Mononuclear cell (primary cell): ENCODE measurements around the gene LRRFIP1. TPM values are rescaled to one million over a fixed set of nuclear protein-coding genes. Genes with fewer than 3 reads are reported as not detected.

Experiments
- H3K27me3 ChIP-seq: 2 replicates; pipeline ENCODE4 v1.6.0; 2011; ENCODE audit warnings: low read length, control low read depth; ENCODE audit not compliant: insufficient read depth
- H3K4me1 ChIP-seq: 2 replicates; pipeline ENCODE4 v1.5.1; 2011; ENCODE audit warnings: mild to moderate bottlenecking, low read length, control low read depth; ENCODE audit not compliant: insufficient read depth
- H3K4me3 ChIP-seq: 2 replicates; pipeline ENCODE4 v1.5.1; 2011; ENCODE audit warnings: mild to moderate bottlenecking, low read length, moderate library complexity
- H3K9me3 ChIP-seq: 2 replicates; pipeline ENCODE4 v1.5.1; 2011; ENCODE audit warnings: low read depth, mild to moderate bottlenecking, control low read depth, low read length
- total RNA-seq: library from RNA; depleted of rRNA; stranded (reverse); fragments of >200 nt; gene quantifications from one replicate; pipeline ENCODE4 v1.2.3, GENCODE V29; 2012

The LRRFIP1 gene
- total RNA-seq, 1 donor: 128 TPM

DNA sequence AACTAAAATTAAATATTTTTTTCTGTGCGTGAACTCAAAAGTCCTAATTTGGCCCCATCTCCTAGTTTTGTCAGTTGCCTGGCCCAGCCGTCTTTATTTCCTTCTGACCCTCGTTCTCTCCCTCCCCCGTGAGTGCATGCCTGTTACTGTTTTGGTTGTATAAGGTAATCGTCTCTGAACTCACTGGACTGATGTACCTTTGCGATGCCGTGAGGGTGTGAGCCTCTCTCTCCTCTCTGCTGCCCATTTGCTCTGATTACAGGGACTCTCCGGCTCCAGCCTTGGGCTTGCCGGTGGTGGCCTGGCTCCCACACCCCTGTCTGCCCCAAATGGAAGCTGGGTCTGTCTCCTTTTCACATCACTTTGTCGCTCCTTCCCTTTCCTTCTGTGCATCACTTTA lies 104.7 kb downstream of the LRRFIP1 start:
- no peak overlapping the region for H3K4me3 ChIP-seq
- H3K9me3 ChIP-seq: no peaks in the 10 kb centered on the region
- no peaks in the 10 kb centered on the region for H3K27me3 ChIP-seq
- H3K4me1 ChIP-seq: peaks cover 24% of the 10 kb centered on the region

DNA sequence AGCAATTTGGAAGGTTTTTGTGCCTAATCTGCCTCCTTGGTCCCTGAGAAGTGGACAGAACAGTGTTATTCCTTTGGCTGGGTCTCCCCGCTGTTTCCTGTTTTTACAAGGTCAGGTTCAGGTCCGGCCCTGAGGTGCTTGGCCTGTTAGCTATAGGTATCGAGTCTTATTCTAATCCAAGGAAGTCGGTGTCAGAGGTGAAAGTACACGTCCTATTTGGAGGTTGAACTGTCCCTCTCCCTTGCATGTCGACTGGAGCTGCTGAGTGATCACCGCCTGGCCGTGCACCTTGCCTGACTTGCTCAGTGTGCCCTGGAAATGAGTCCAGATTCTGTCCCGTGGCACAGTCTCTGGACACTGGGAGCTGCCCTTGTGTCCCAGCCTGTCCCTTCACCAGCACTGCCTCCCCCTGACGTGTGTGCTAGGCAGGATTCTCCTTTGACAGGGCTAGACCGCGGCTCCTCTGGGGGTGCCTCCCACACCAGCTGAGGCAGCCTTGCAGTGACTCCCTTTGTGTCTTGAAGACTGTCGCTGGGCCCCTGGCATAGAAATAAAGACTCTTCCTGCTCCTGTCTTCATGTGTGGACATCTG lies 105.5 kb downstream of the LRRFIP1 start:
- H3K4me1 ChIP-seq: peaks cover 17% of the 10 kb centered on the region
- H3K4me3 ChIP-seq: no peak overlapping the region
- no peaks in the 10 kb centered on the region for H3K27me3 ChIP-seq
- no peaks in the 10 kb centered on the region for H3K9me3 ChIP-seq

- H3K4me1 ChIP-seq: peaks cover 17% of the 10 kb centered on the region
- no peak overlapping the region for H3K4me3 ChIP-seq
- no peaks in the 10 kb centered on the region for H3K9me3 ChIP-seq
- H3K27me3 ChIP-seq: no peaks in the 10 kb centered on the region
These were observed 106.4 kb downstream of the LRRFIP1 start for GRCh38 chr2:237733677-237734300.

- H3K4me1 ChIP-seq: peaks cover 17% of the 10 kb centered on the region
- H3K27me3 ChIP-seq: no peaks in the 10 kb centered on the region
- H3K9me3 ChIP-seq: no peaks in the 10 kb centered on the region
- no peak overlapping the region for H3K4me3 ChIP-seq
These were observed 107.7 kb downstream of the LRRFIP1 start for GRCh38 chr2:237734905-237735623.

GRCh38 chr2:237735798-237736197 lies 108.4 kb downstream of the LRRFIP1 start:
- Histone ChIP-seq H3K4me3 (no peak overlapping the region), H3K27me3 (no peaks in the 10 kb centered on the region), H3K4me1 (peaks cover 20% of the 10 kb centered on the region), H3K9me3 (no peaks in the 10 kb centered on the region)

- Histone ChIP-seq H3K4me1 (peaks cover 13% of the 10 kb centered on the region), H3K27me3 (no peaks in the 10 kb centered on the region), H3K4me3 (no peak overlapping the region), H3K9me3 (no peaks in the 10 kb centered on the region)
These were observed 109.4 kb downstream of the LRRFIP1 start for GRCh38 chr2:237736783-237737182.

- H3K27me3 ChIP-seq: no peaks in the 10 kb centered on the region
- H3K9me3 ChIP-seq: no peaks in the 10 kb centered on the region
- no peak overlapping the region for H3K4me3 ChIP-seq
- H3K4me1 ChIP-seq: peaks cover 17% of the 10 kb centered on the region
These were observed 109.9 kb downstream of the LRRFIP1 start for GRCh38 chr2:237737196-237737865.

DNA sequence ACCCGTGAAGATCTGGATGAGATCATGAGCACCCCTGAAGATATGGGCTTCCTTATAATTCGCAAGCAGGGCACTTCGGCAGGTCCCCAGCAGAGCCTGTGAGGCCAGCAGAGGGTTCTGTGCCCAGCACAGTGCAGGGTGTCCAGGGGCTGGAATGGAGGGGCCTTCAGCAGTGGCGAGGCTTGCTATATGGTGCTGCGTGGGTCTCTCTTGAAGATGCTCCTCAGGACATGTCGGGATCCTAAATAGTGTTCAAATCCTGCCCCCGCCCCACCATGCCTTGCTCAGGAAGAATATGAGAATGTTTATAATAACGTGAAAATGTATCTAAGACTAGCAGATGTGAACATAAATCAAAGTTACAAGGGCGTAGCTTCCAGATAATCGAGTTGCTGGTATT lies 110.9 kb downstream of the LRRFIP1 start:
- no peaks in the 10 kb centered on the region for H3K9me3 ChIP-seq

GRCh38 chr2:237739101-237739500 lies 111.7 kb downstream of the LRRFIP1 start:
- H3K4me1 ChIP-seq: peaks cover 18% of the 10 kb centered on the region
- H3K4me3 ChIP-seq: no peak overlapping the region
- no peaks in the 10 kb centered on the region for H3K9me3 ChIP-seq
- no peaks in the 10 kb centered on the region for H3K27me3 ChIP-seq

More for the DNA sequence above, 110.9 kb downstream of the LRRFIP1 start:
- Histone ChIP-seq H3K4me1 (peaks cover 18% of the 10 kb centered on the region), H3K27me3 (no peaks in the 10 kb centered on the region), H3K4me3 (no peak overlapping the region)

DNA sequence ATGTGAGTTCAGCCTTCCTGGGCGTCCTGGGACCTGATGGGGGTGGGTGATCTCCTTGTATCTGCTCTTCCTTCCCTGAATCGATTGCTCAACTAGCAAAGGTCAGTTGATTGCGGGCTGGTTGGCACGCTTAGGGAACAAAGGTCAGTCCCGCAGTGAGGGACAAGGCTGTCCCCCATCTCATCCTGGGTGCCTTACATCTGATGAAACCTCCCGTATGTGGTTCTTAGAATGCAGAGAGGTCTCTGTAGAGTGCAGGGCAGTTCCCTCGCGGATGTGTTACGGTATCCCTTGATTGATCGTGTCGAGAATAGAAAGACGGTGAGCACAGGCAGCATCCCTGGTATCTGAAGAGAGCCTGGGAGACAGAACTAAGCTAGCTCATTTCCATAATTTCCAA lies 114.8 kb downstream of the LRRFIP1 start:
- Histone ChIP-seq H3K4me3 (no peak overlapping the region), H3K27me3 (no peaks in the 10 kb centered on the region), H3K9me3 (no peaks in the 10 kb centered on the region), H3K4me1 (peaks cover 20% of the 10 kb centered on the region)

- H3K27me3 ChIP-seq: no peaks in the 10 kb centered on the region
- no peaks in the 10 kb centered on the region for H3K9me3 ChIP-seq
- H3K4me1 ChIP-seq: peaks cover 20% of the 10 kb centered on the region
- no peak overlapping the region for H3K4me3 ChIP-seq
These were observed 115.2 kb downstream of the LRRFIP1 start for GRCh38 chr2:237742614-237743013.

DNA sequence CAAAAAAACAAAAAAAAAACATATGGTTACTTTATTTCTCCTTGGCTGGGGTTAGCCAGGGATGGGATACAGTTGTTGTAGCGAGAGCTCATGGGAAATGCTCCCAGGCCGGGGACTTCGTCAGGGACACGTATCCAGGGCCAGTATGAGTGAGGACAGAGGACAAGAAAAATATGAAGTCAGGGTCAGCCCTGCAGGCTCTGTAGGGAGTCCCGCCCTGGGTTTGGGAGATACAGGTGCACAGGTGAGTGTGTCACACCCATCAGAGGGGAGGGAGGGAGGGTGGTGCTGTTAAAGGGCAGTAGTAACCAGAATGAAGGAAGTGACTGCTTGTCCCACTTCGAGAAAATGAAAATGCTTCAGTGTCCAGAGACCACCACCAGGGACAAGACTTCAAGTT lies 115.6 kb downstream of the LRRFIP1 start:
- Histone ChIP-seq H3K4me1 (peaks cover 20% of the 10 kb centered on the region), H3K9me3 (no peaks in the 10 kb centered on the region), H3K4me3 (no peak overlapping the region), H3K27me3 (no peaks in the 10 kb centered on the region)

DNA sequence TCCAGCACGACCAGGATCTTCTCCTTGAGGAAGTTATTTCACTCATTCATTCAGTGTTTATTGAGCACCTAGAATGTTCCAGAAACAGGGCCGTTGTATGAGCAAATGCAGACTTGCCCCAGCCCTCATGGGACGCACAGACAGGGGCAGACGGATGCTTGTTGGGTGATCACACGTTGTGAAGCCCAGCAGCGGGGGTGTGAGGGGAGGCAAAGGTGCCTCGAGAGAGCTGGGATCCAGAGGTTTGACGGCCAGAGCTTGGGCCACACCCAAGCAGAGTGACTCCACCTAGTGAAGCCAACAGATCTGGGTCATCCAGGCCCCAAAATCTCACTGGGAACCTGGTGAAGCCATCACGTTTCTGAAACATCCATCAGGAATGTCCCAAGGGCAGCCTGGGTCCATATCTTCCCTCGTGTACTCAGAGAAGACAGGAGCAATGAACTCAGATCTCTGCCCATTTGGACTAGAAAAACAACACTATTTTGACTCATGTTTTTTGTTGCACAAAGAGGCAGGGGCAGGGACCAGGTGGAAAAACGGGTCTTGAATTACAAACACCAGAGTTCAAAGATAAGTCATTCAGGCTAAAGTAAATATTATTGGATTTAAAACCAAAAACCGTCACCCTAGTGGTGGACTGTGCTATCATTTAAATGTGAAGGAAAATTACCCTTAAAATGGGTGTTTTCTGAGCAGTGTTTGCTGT lies 116.3 kb downstream of the LRRFIP1 start:
- no peaks in the 10 kb centered on the region for H3K27me3 ChIP-seq
- no peaks in the 10 kb centered on the region for H3K9me3 ChIP-seq
- peaks cover 20% of the 10 kb centered on the region for H3K4me1 ChIP-seq

GRCh38 chr2:237744270-237744612 lies 116.9 kb downstream of the LRRFIP1 start:
- Histone ChIP-seq H3K4me1 (peaks cover 20% of the 10 kb centered on the region), H3K4me3 (no peak overlapping the region)

More for the DNA sequence above, 116.3 kb downstream of the LRRFIP1 start:
- H3K4me3 ChIP-seq: no peak overlapping the region

More at GRCh38 chr2:237744270-237744612, 116.9 kb downstream of the LRRFIP1 start:
- Histone ChIP-seq H3K27me3 (no peaks in the 10 kb centered on the region), H3K9me3 (no peaks in the 10 kb centered on the region)
